HepG2 (cell line): ENCODE data around the gene XAF1. TPM values are rescaled to one million over a fixed set of nuclear protein-coding genes. Genes with fewer than 3 reads are reported as not detected.

Source experiments
- ATAC-seq: fragments of 200-7000 bp; cut with Tn5 transposase; 3 replicates; pipeline ENCODE4 v1.9.1; 2020; ENCODE audit warnings: mild to moderate bottlenecking, moderate library complexity
- BruUV-seq: library from RNA; stranded (reverse); fragments of 400-500 nt; replicated peaks from 2 replicates; lab custom pipeline; 2021; lab: Mats Ljungman, UMichigan
- CTCF ChIA-PET: fragments of 300-600 bp; formaldehyde crosslinking; extraction: SDS; loops from one replicate; lab custom pipeline; 2021; ENCODE audit warnings: low total read pairs, inconsistent platforms, low intra/inter-chr PET ratio; lab: Yijun Ruan, JAX
- POLR2A ChIA-PET: fragments of 350-600 bp; sonication (Branson Sonifier 250); formaldehyde crosslinking; loops from one replicate; lab custom pipeline; 2020; ENCODE audit warnings: antibody characterized with exemption, inconsistent platforms; lab: Yijun Ruan, JAX
- DNase-seq: peaks from one replicate; pipeline ENCODE4 v3.0.0-alpha.2; 2015; ENCODE audit warnings: low spot score
- FAIRE-seq: peaks from 3 replicates; lab custom pipeline; 2011; peaks lifted over from hg19 to GRCh38; lab: Jason Lieb, UNC
- H2AFZ ChIP-seq: one replicate; pipeline ENCODE4 v1.6.1; 2011; ENCODE audit warnings: low read length, inconsistent platforms
- H3K27ac ChIP-seq: fragments of 300-600 bp; 3 replicates; pipeline ENCODE4 v1.8.0; 2011; ENCODE audit warnings: mixed run types, mild to moderate bottlenecking, mixed read lengths, low read length, inconsistent platforms; ENCODE audit not compliant: insufficient read depth; ENCODE audit errors: extremely low read length
- H3K27me3 ChIP-seq, 2 experiments: fragments of 200-600 bp in 1 of 2; 2 replicates in 1 of 2; 3 replicates in 1 of 2; pipeline versions ENCODE4 v1.6.0 to v1.8.0; 2011; ENCODE audit warnings: low read length in 2 of 2, mild to moderate bottlenecking in 2 of 2, moderate library complexity in 2 of 2, inconsistent platforms in 1 of 2; ENCODE audit not compliant: insufficient read depth in 2 of 2, control insufficient read depth in 1 of 2
- H3K36me3 ChIP-seq, 2 experiments: fragments of 200-600 bp in 1 of 2; replicated peaks in 1 of 2; 2 replicates in 1 of 2; 3 replicates in 1 of 2; pipeline versions ENCODE4 v1.5.1 to v1.8.0; 2011; ENCODE audit warnings: low read length in 2 of 2, inconsistent platforms in 1 of 2; ENCODE audit not compliant: insufficient read depth in 2 of 2, control insufficient read depth in 1 of 2
- H3K4me1 ChIP-seq: 2 replicates; pipeline ENCODE4 v1.5.1; 2012; ENCODE audit warnings: low read length, inconsistent platforms; ENCODE audit not compliant: insufficient read depth
- H3K4me2 ChIP-seq: 2 replicates; pipeline ENCODE4 v1.6.0; 2011; ENCODE audit warnings: low read depth, low read length, inconsistent platforms
- H3K4me3 ChIP-seq, 3 experiments: fragments of 200-600 bp in 1 of 3; sonication (generic), shearing (Covaris generic) in 1 of 3; replicated peaks in 1 of 3; 2 replicates each; pipeline ENCODE4 v1.5.1; 2011 to 2016; ENCODE audit warnings: low read length in 3 of 3, inconsistent platforms in 2 of 3, low read depth in 2 of 3, mild to moderate bottlenecking in 2 of 3, control low read depth in 1 of 3, mixed read lengths in 1 of 3; ENCODE audit not compliant: insufficient read depth in 1 of 3
- H3K79me2 ChIP-seq: one replicate; pipeline ENCODE4 v1.6.1; 2011; ENCODE audit warnings: low read length, inconsistent platforms; ENCODE audit not compliant: insufficient read depth
- H3K9ac ChIP-seq: 2 replicates; pipeline ENCODE4 v1.6.0; 2011; ENCODE audit warnings: mild to moderate bottlenecking, low read depth, low read length, inconsistent platforms; ENCODE audit not compliant: insufficient read depth
- H3K9me3 ChIP-seq: 2 replicates; pipeline ENCODE4 v1.5.1; 2012; ENCODE audit warnings: mild to moderate bottlenecking, low read length
- H4K20me1 ChIP-seq: 2 replicates; pipeline ENCODE4 v1.6.0; 2011; ENCODE audit warnings: inconsistent platforms, mild to moderate bottlenecking, low read length, moderate library complexity; ENCODE audit not compliant: insufficient read depth
- E2F5 ChIP-seq: sonication (generic); formaldehyde crosslinking; conservative IDR thresholded peaks from 2 replicates; pipeline ENCODE4 v1.4.0; 2020; ENCODE audit warnings: missing genetic modification reagents
- KAT8 ChIP-seq: IDR thresholded peaks from 2 replicates; pipeline ENCODE4 v1.6.1; 2016; ENCODE audit warnings: missing genetic modification reagents, missing compliant biosample characterization
- MAFG ChIP-seq: sonication (generic); formaldehyde crosslinking; IDR thresholded peaks from 2 replicates; pipeline ENCODE4 v1.5.1; 2020; ENCODE audit warnings: mild to moderate bottlenecking, missing genetic modification reagents
- MAFK ChIP-seq, 2 experiments: IDR thresholded peaks in 1 of 2; conservative IDR thresholded peaks in 1 of 2; 2 replicates each; pipeline ENCODE4 v1.6.1; 2011; ENCODE audit warnings: improper control_type of control experiment in 2 of 2, low read length in 2 of 2
- SMARCC2 ChIP-seq: fragments of 450-650 bp; IDR thresholded peaks from 2 replicates; pipeline ENCODE4 v1.6.1; 2017; ENCODE audit warnings: antibody characterized with exemption, mild to moderate bottlenecking
- SNAI1 ChIP-seq: sonication (generic); formaldehyde crosslinking; IDR thresholded peaks from 2 replicates; pipeline ENCODE4 v1.5.0; 2020; ENCODE audit warnings: mild to moderate bottlenecking, missing genetic modification reagents, borderline replicate concordance
- TFE3 ChIP-seq: IDR thresholded peaks from 2 replicates; pipeline ENCODE4 v1.6.1; 2016
- WIZ ChIP-seq: sonication (generic); formaldehyde crosslinking; IDR thresholded peaks from 2 replicates; pipeline ENCODE4 v1.5.1; 2020; ENCODE audit warnings: mild to moderate bottlenecking, missing genetic modification reagents
- ZBTB3 ChIP-seq: sonication (generic); formaldehyde crosslinking; IDR thresholded peaks from 2 replicates; pipeline ENCODE4 v1.4.0; 2020; ENCODE audit warnings: low read depth, mild to moderate bottlenecking, moderate library complexity, missing genetic modification reagents, borderline replicate concordance
- ZBTB49 ChIP-seq: sonication (generic); formaldehyde crosslinking; IDR thresholded peaks from 2 replicates; pipeline ENCODE4 v1.4.0; 2020; ENCODE audit warnings: missing genetic modification reagents, borderline replicate concordance
- ZBTB7A ChIP-seq: sonication (generic); formaldehyde crosslinking; IDR thresholded peaks from 2 replicates; pipeline ENCODE4 v1.8.0; 2022; ENCODE audit warnings: mild to moderate bottlenecking, missing genetic modification reagents
- ZKSCAN5 ChIP-seq: sonication (generic); formaldehyde crosslinking; IDR thresholded peaks from 2 replicates; pipeline ENCODE4 v1.5.1; 2020; ENCODE audit warnings: mild to moderate bottlenecking, missing genetic modification reagents
- ZMYM3 ChIP-seq: sonication (generic); formaldehyde crosslinking; IDR thresholded peaks from 2 replicates; pipeline ENCODE4 v1.5.1; 2020; ENCODE audit warnings: mild to moderate bottlenecking, missing genetic modification reagents
- ZNF180 ChIP-seq: sonication (generic); formaldehyde crosslinking; IDR thresholded peaks from 2 replicates; pipeline ENCODE4 v1.4.0; 2020; ENCODE audit warnings: low read depth, missing genetic modification reagents, borderline replicate concordance
- ZNF354B ChIP-seq: sonication (generic); formaldehyde crosslinking; IDR thresholded peaks from 2 replicates; pipeline ENCODE4 v1.8.0; 2022; ENCODE audit warnings: mild to moderate bottlenecking, missing genetic modification reagents
- ZNF691 ChIP-seq: sonication (generic); formaldehyde crosslinking; IDR thresholded peaks from 2 replicates; pipeline ENCODE4 v1.4.0; 2020; ENCODE audit warnings: missing genetic modification reagents, low read depth, mild to moderate bottlenecking, borderline replicate concordance
- ZNF768 ChIP-seq: sonication (generic); formaldehyde crosslinking; IDR thresholded peaks from 2 replicates; pipeline ENCODE4 v1.4.0; 2020; ENCODE audit warnings: missing genetic modification reagents
- WGBS: methylation state at CpG from one replicate; pipeline ENCODE4 v1.1.6; 2017; ENCODE audit warnings: low lambda C conversion rate; 5-methylcytosine and 5-hydroxymethylcytosine counted together
- in situ Hi-C: cut with HindIII; loops from 2 replicates; pipeline ENCODE4 v1.10.0; 2017; ENCODE audit warnings: low pct_unique_long_range_greater_than_20kb; ENCODE audit not compliant: extremely low pct_ligation_motif_present
- intact Hi-C: fragments of 100-400 bp; cut with micrococcal nuclease; formaldehyde crosslinking; loops from one replicate; pipeline ENCODE4 v1.10.0; 2022; ENCODE audit not compliant: unreplicated experiment
- polyA plus RNA-seq, 8 experiments: library from polyadenylated mRNA; depleted of rRNA in 3 of 8; stranded (reverse) in 7 of 8; unstranded in 1 of 8; fragments of >200 nt; fragmentation: Illumina TruSeq in 4 of 8; extraction: Trizol in 4 of 8; gene quantifications; 2 replicates each; pipeline versions ENCODE4 v1.2.1 to v1.2.3, GENCODE V29; 2011 to 2016; ENCODE audit warnings: low read depth in 4 of 8, missing spikeins in 1 of 8, mixed read lengths in 1 of 8; ENCODE audit not compliant: insufficient read depth in 1 of 8
- total RNA-seq, 5 experiments: library from RNA; depleted of rRNA; stranded (reverse); fragments of >200 nt; fragmentation: Illumina TruSeq; extraction: Trizol; gene quantifications; 2 replicates each; pipeline ENCODE4 v1.2.3, GENCODE V29; 2016; ENCODE audit warnings: low read depth in 1 of 5

Gene XAF1
- total and polyA plus RNA-seq, 2 of the 13 experiments (the other 11 are each of a cell fraction or from before 2014, with no cell fraction given) = 1.2 to 2.4 TPM

- FAIRE-seq (no peak), ATAC-seq (no peak), DNase-seq (no peak)
- no peaks in the 10 kb centered on the region for H3K36me3 ChIP-seq
- no peak overlapping the region for H3K4me2 ChIP-seq
- ChIA-PET CTCF (no interaction called here), POLR2A (no interaction called here)
- H2AFZ ChIP-seq = no peak overlapping the region
- H4K20me1 ChIP-seq = no peaks in the 10 kb centered on the region
- in situ Hi-C loops (no loop called here), intact Hi-C loops (loop anchor here (10.0 kb wide), 1 partner anchor 79 kb away; the partner anchor contains the start of gene SLC13A5)
- H3K4me3 ChIP-seq = no peak overlapping the region
- 86% methylated on average over 5 of the region's 5 CpGs for WGBS
- no peaks in the 10 kb centered on the region for H3K27me3 ChIP-seq
- no peak overlapping the region for H3K9ac ChIP-seq
- H3K27ac ChIP-seq = no peak overlapping the region
- BruUV-seq = no TSS peak
- H3K4me1 ChIP-seq = peaks cover 58% of the 10 kb centered on the region
- no peaks in the 10 kb centered on the region for H3K79me2 ChIP-seq
- H3K9me3 ChIP-seq = no peaks in the 10 kb centered on the region
- TF ChIP-seq MAFG (CRISPR knock-in tag) (peak; percentile 29; the same call in 1 of the 2 replicates), E2F5 (no peak), ZMYM3 (CRISPR knock-in tag) (peak; percentile 41), TFE3 (no peak), ZNF691 (CRISPR knock-in tag) (no peak), ZBTB49 (no peak), ZBTB3 (CRISPR knock-in tag) (no peak), SNAI1 (no peak), ZNF768 (CRISPR knock-in tag) (peak; percentile 78; the same call in 1 of the 2 replicates), MAFK (conservative IDR thresholded peaks at IDR 0.05 in 1 of 2, IDR thresholded peaks at IDR 0.05 in 1 of 2; ENCODE audit: low read length in 2 of 2) (peak; percentile 97 to 99), ZKSCAN5 (no peak), KAT8 (CRISPR knock-in tag) (no peak), SMARCC2 (no peak), ZNF180 (no peak), WIZ (CRISPR knock-in tag) (no peak), ZNF354B (CRISPR knock-in tag) (no peak), ZBTB7A (no peak)
Measured at GRCh38 chr17:6793748-6794493, 38.1 kb downstream of the XAF1 start.
